Measurements from ENCODE around the gene ATOSA.

ATOSA gene

DNA sequence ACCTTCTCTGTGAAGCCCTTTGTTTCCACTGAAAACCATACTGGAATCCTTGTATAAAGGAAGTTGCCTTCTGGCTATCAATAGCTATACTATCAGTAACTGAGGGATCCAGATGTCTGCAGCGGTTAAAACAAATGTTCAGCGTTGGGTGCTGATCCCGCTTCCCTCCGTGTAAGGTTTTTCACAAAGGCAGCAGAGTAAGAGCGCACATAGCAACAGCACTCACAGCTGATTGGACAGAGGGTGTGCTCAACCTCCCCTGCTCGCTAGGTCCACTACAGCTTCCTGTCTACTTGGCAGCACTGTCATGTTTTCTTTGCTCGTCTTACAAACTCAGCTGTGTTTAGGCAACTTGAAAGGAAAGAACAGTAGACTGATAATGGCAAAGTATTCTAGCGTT, 27.3 kb downstream of the ATOSA start:
- DNase-seq (ENCODE audit: low spot score), result peak; percentile 47

DNA sequence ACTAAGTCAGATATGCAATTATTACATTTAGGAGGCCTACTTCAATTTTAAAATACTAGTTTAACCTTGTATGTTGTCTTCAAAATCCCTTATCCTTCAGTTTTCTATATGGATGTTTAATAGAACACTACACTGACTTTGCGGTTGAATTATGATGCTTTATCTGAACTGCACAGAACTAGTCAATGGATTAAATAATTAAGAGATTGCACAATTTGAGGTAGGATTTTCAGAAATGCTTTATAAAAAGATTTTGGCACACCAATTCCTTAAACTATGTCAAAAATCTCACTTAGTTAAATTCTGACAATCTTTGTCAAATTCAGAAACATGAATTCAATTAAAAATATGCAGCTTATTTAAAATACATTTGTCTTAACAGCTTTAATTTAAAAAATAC, 28.1 kb downstream of the ATOSA start:
- DNase-seq (ENCODE audit: low spot score), result no peak

DNA sequence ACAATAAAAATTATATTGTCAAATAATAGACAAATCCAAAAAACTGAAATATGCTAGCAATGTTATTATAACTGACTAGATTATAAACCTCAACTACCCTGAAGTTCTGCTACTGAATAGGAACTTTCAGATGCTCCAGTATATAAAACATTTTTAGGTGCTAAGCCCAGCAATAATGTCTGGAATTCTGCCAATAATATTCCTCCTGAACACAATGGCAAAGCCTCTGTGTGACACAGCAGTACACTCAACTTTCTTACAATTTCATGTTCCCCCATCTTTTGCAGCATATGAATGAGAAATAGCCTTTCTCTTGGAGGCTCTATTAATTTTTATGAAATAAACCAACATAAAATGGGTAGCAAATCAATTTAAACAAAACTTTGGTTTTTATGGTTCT, 29.5 kb downstream of the ATOSA start:
- no peak for DNase-seq (ENCODE audit: low spot score)

DNA sequence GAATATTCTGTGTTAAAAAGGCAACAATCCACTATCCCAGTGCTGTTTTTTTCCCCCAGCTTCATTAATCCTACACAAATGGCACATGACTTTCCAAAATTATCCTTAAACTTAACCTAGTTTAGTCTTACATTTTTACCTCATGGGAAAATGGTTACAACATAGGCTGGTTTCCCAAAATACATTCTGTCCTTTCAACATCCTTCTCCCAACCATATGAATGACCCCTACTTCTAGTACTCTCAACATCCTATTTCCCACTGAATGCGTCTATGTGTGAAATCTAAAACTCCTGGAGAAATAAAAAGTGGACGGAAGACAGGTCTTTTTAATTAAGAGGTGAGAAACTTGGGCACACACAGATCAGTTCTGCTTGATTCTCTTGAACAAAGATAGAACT, 33.3 kb downstream of the ATOSA start:
- DNase-seq (ENCODE audit: low spot score), result no peak

DNA sequence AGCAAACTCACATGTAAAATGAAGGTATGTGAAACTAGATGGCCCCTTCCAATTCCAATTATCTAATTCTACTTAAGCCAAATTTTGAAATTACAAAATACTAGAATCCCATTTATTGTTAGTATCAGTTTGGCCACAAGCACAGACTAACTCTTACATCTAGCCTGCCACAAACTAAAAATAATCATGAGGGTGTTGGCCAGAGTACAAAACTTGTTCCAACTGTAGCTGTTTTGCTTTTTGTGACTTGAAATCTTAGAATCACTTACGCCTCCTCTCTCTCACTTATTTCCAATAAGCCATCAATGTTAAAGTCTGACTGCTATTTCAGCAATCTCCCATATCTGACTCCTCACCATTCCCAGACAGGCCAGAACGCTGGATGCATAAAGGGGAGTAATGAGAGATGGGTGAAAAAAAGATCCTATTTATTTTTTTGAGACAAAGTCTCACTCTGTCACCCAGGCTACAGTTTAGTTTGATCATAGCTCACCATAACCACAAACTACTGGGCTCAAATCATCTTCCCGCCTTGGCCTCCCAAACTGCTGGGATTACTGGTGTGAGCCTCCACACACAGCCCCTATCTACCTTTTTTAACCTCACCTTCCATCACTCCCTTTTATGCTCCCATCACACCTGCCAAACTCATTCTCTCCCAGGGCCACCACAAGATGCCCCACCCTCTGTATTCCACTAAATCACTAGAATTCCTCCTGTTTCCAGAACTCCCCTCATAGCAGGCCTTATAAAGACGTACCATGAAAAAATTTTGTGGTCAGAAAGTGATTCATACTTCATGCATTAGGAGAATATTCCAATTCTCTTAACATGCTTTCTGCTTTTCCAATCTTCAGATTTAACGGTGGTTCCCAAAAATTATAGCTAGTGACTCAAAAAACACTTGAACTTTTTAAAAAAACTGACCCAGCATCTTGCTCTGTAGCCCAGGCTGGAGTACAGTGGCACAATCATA, 36.5 kb downstream of the ATOSA start:
- peak; percentile 67 for DNase-seq (ENCODE audit: low spot score)

DNA sequence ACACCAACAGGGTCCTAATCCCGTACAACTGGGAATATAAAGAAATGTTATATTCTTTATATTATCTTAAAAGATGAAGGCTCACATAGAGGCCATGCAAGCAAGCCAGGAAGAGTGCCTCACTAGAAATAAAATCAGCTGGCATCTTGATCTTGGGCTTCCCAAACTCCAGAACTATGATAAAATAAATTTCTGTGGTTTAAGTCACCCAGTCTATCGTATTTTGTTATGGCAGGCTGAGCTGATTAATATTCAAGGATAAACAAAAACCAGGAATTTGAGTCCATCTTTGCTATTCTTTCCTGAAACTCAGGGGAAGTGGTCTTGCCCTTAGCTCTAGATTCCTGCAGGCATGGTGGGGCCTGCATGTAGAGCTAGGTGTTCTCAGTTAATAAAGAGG, 42.7 kb downstream of the ATOSA start:
- DNase-seq (ENCODE audit: low spot score), result no peak

DNA sequence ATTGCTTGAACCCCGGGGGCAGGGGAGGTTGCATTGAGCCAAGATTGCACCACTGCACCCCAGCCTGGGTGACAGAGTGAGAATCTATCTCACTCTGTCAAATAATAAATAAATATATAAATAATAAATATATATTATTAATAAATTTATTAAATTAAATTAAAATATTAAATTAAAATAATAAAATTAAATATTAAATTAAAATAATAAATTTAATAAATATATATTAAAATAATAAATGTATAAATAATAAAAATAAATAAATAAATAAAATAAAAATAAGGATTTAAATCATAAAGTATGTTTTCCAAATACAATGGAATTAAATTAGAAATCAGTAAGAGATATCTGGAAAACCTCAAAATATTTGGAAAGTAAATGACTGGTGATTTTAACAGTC, 43.3 kb downstream of the ATOSA start:
- no peak for DNase-seq (ENCODE audit: low spot score)

All from AG20443 (cell line).